Measurements from ENCODE around the gene RGR.

- no peak for TF ChIP-seq GATA2 (IDR thresholded peaks at IDR 0.05; ENCODE audit: low read depth, low read length)
- TF ChIP-seq GATA3 (IDR thresholded peaks at IDR 0.05; ENCODE audit: low read depth, low read length) = no peak
These were observed 12.5 kb upstream of the RGR start for GRCh38 chr10:84232376-84232775.

Data from SH-SY5Y (cell line).